Ectodermal cell (in vitro differentiated cells): ENCODE measurements around the gene FCN1. TPM values are rescaled to one million over a fixed set of nuclear protein-coding genes. Genes with fewer than 3 reads are reported as not detected.

Experiments
- H3K27ac ChIP-seq: 2 replicates; pipeline ENCODE4 v1.7.0; 2013; ENCODE audit warnings: mild to moderate bottlenecking, low read depth, low read length; ENCODE audit not compliant: insufficient read depth, poor library complexity, severe bottlenecking
- H3K27me3 ChIP-seq: 2 replicates; pipeline ENCODE4 v1.7.0; 2013; ENCODE audit warnings: mild to moderate bottlenecking, low read length; ENCODE audit not compliant: insufficient read depth, control insufficient read depth, poor library complexity, severe bottlenecking
- H3K36me3 ChIP-seq: one replicate; pipeline ENCODE4 v1.7.0; 2013; ENCODE audit warnings: low read length; ENCODE audit not compliant: control insufficient read depth, insufficient read depth
- H3K4me1 ChIP-seq: one replicate; pipeline ENCODE4 v1.7.0; 2013; ENCODE audit warnings: low read length; ENCODE audit not compliant: control insufficient read depth, insufficient read depth
- H3K4me3 ChIP-seq: 2 replicates; pipeline ENCODE4 v1.7.0; 2013; ENCODE audit warnings: low read depth, low read length, control low read depth; ENCODE audit not compliant: insufficient read depth
- H3K9me3 ChIP-seq: 2 replicates; pipeline ENCODE4 v1.7.0; 2013; ENCODE audit warnings: mild to moderate bottlenecking, low read length, moderate library complexity; ENCODE audit not compliant: control insufficient read depth
- WGBS, 2 experiments: methylation state at CpG; one replicate each; pipeline ENCODE4 v1.1.7; 2013; ENCODE audit warnings: missing lambda C conversion rate in 2 of 2; 5-methylcytosine and 5-hydroxymethylcytosine counted together
- polyA plus RNA-seq, 4 experiments: library from polyadenylated mRNA; stranded (reverse); fragments of 50-300 nt; gene quantifications; one replicate each; pipeline ENCODE4 v1.2.3, GENCODE V29; 2013

FCN1 gene
- polyA plus RNA-seq (2013, experiment 1 of 4) = not detected
- not detected for polyA plus RNA-seq (2013, experiment 2 of 4)
- polyA plus RNA-seq (2013, experiment 3 of 4) = not detected
- not detected for polyA plus RNA-seq (2013, experiment 4 of 4)

- Histone ChIP-seq H3K27me3 (no peaks in the 10 kb centered on the region), H3K4me1 (no peaks in the 10 kb centered on the region), H3K9me3 (no peaks in the 10 kb centered on the region), H3K36me3 (no peaks in the 10 kb centered on the region), H3K27ac (no peak within 1 kb of the TSS), H3K4me3 (no peak within 1 kb of the TSS)
- WGBS, 2 experiments = 92 to 93% methylated on average over 11 of the region's 11 CpGs
These were observed at the start of gene FCN1 for GRCh38 chr9:134917431-134918373. TSS of gene FCN1 (minus strand) at chr9:134917912. CDS start at chr9:134917871, 41 bp downstream.

GRCh38 chr9:134966697-134967546 is 49.2 kb upstream of the FCN1 start:
- no peaks in the 10 kb centered on the region for H3K36me3 ChIP-seq
- H3K4me1 ChIP-seq = peaks cover 17% of the 10 kb centered on the region
- WGBS, 2 experiments = 88 to 89% methylated on average over 23 of the region's 23 CpGs
- no peak overlapping the region for H3K4me3 ChIP-seq
- H3K27me3 ChIP-seq = no peaks in the 10 kb centered on the region
- no peak overlapping the region for H3K27ac ChIP-seq
- no peaks in the 10 kb centered on the region for H3K9me3 ChIP-seq

- Histone ChIP-seq H3K9me3 (no peaks in the 10 kb centered on the region), H3K4me3 (no peak overlapping the region), H3K27ac (no peak overlapping the region), H3K36me3 (no peaks in the 10 kb centered on the region), H3K27me3 (no peaks in the 10 kb centered on the region), H3K4me1 (peaks cover 17% of the 10 kb centered on the region)
- WGBS, 2 experiments = 83 to 85% methylated on average over 12 of the region's 12 CpGs
These were observed 48.6 kb upstream of the FCN1 start for GRCh38 chr9:134966270-134966669.

- Histone ChIP-seq H3K27me3 (no peaks in the 10 kb centered on the region), H3K4me1 (peaks cover 20% of the 10 kb centered on the region), H3K27ac (no peak overlapping the region), H3K4me3 (no peak overlapping the region), H3K36me3 (no peaks in the 10 kb centered on the region), H3K9me3 (no peaks in the 10 kb centered on the region)
- 95 to 97% methylated on average over 6 of the region's 6 CpGs for WGBS, 2 experiments
These were observed 48.1 kb upstream of the FCN1 start for GRCh38 chr9:134965851-134966250.

DNA sequence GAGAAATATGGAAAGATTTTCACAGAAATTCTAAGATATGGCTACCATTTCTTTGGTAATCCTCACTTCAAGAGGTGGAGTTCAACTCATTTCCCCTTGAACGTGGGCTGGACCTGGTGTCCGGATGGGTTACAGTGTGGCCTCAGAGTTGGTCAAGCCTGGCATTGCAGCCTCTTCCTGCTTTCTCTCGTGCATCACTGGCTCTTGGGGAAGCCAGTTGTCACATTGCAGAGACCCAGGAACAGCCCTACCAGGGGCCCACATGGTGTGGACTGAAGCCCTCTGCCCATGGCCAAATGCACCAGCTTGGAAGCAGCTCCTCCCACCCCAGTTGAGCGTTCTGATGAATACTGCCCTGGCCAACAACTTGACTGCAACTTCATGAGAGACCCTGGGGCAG is 47.7 kb upstream of the FCN1 start:
- Histone ChIP-seq H3K27ac (no peak overlapping the region), H3K27me3 (no peaks in the 10 kb centered on the region), H3K4me3 (no peak overlapping the region), H3K9me3 (no peaks in the 10 kb centered on the region), H3K4me1 (peaks cover 22% of the 10 kb centered on the region), H3K36me3 (no peaks in the 10 kb centered on the region)
- 93% methylated on average over 4 of the region's 4 CpGs for WGBS, 2 experiments

- Histone ChIP-seq H3K9me3 (no peaks in the 10 kb centered on the region), H3K27me3 (no peaks in the 10 kb centered on the region), H3K4me1 (peaks cover 22% of the 10 kb centered on the region), H3K36me3 (no peaks in the 10 kb centered on the region), H3K4me3 (no peak overlapping the region), H3K27ac (no peak overlapping the region)
- WGBS, 2 experiments = 86 to 88% methylated on average over 12 to 13 of the region's 13 CpGs
These were observed 46.8 kb upstream of the FCN1 start for GRCh38 chr9:134964271-134965055.

DNA sequence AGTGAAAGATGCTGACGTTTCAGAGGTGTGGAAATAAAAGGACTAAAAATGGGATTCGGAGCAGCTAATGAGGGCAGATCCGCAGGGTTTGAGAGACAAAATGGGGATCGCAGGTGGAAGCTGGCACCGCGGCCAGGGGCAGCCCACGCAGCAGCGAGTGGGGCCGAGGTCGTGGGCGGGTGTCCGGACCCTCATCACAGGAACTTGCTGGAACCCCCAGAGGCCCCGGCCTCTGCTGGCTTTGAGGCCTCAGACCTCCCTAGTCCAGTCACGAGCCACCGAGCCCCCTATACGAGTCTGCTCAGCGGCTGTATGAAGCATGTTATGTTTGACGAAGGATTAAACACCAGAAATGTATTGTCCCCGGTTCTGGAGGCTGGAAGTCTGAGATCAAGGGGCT is 45.8 kb upstream of the FCN1 start:
- Histone ChIP-seq H3K27ac (no peak overlapping the region), H3K36me3 (no peaks in the 10 kb centered on the region), H3K27me3 (no peaks in the 10 kb centered on the region), H3K4me1 (peaks cover 20% of the 10 kb centered on the region), H3K9me3 (no peaks in the 10 kb centered on the region), H3K4me3 (no peak overlapping the region)
- 95% methylated on average over 19 of the region's 19 CpGs for WGBS, 2 experiments

GRCh38 chr9:134962973-134963364 is 45.3 kb upstream of the FCN1 start:
- H3K9me3 ChIP-seq = no peaks in the 10 kb centered on the region
- no peak overlapping the region for H3K27ac ChIP-seq
- WGBS, 2 experiments = 96% methylated on average over 19 of the region's 19 CpGs
- H3K27me3 ChIP-seq = no peaks in the 10 kb centered on the region
- no peaks in the 10 kb centered on the region for H3K36me3 ChIP-seq
- no peak overlapping the region for H3K4me3 ChIP-seq
- H3K4me1 ChIP-seq = peaks cover 15% of the 10 kb centered on the region

DNA sequence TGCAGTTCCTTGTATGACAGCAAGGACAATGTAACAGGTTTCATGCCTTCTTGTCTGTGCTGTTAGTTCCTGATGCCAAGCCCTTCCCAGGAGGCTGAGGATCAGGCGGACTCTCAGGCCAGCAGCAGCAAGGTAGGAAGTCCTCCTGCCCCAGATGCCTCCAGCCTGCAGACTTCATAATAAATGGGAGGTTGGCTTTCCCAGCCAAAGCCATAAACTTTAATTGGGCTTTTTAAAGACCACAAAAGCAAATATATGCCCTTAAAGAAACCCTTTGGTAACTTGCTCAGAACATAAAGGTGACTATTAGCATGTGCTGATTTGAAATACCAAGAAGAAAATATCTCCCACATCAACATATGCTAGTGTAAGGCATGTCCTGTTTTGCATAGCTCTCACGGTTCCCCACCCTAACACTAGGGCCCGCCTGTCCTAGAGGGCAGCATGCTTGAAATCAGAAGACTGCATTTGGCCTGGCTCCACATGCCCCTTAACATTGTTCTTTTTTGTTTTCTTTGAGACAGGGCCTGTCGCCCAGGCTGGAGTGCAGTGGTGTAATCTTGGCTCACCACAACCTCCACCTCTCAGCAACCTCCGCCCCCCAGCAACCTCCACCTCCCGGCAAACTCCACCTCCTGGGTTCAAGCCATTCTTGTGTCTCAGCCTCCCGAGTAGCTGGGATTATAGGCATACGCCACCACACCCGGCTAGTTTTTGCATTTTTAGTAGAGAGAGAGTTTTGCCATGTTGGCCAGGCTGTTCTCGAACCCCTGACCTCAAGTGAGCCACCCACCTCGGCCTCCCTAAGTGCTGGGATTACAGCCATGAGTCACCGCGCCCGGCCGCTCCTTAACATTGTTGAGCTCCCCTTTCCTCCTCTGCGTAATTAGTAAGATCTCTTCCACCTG is 44.6 kb upstream of the FCN1 start:
- H3K4me3 ChIP-seq = no peak overlapping the region
- 86 to 90% methylated on average over 16 of the region's 16 CpGs for WGBS, 2 experiments
- no peaks in the 10 kb centered on the region for H3K36me3 ChIP-seq
- H3K27me3 ChIP-seq = no peaks in the 10 kb centered on the region
- no peak overlapping the region for H3K27ac ChIP-seq
- H3K9me3 ChIP-seq = no peaks in the 10 kb centered on the region
- H3K4me1 ChIP-seq = peaks cover 14% of the 10 kb centered on the region
